ENCODE results near the gene NME7.

GRCh38 chr1:169340882-169341281, 26.7 kb downstream of the NME7 start:
- TF ChIP-seq, protein P1, sequence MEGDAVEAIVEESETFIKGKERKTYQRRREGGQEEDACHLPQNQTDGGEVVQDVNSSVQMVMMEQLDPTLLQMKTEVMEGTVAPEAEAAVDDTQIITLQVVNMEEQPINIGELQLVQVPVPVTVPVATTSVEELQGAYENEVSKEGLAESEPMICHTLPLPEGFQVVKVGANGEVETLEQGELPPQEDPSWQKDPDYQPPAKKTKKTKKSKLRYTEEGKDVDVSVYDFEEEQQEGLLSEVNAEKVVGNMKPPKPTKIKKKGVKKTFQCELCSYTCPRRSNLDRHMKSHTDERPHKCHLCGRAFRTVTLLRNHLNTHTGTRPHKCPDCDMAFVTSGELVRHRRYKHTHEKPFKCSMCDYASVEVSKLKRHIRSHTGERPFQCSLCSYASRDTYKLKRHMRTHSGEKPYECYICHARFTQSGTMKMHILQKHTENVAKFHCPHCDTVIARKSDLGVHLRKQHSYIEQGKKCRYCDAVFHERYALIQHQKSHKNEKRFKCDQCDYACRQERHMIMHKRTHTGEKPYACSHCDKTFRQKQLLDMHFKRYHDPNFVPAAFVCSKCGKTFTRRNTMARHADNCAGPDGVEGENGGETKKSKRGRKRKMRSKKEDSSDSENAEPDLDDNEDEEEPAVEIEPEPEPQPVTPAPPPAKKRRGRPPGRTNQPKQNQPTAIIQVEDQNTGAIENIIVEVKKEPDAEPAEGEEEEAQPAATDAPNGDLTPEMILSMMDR (IDR thresholded peaks at IDR 0.05): no peak
- no peak for TF ChIP-seq POLR2A (IDR thresholded peaks at IDR 0.05)
